Activated T-helper 1 cell treated with anti-CD3 and anti-CD28 coated beads, Interleukin-12 subunit alpha, Interleukin-12 subunit beta, Interleukin-2, Interleukin-4 antibody, amounts not matched to agents 30 ng/mL and 10 ng/mL and 1 ng/mL, durations not matched to agents 14 hours and 24 hours and 36 hours (primary cell): ENCODE measurements around the gene LRMDA. TPM values are rescaled to one million over a fixed set of nuclear protein-coding genes. Genes with fewer than 3 reads are reported as not detected.

Experiments
- DNase-seq: peaks from one replicate; pipeline ENCODE4 v3.0.0; 2021; ENCODE audit warnings: low spot score
- H3K27ac Mint-ChIP-seq: one replicate; pipeline ENCODE4 v1.8.0; 2021; ENCODE audit warnings: mild to moderate bottlenecking, mixed read lengths
- H3K27me3 Mint-ChIP-seq: one replicate; pipeline ENCODE4 v1.8.0; 2022; ENCODE audit warnings: mild to moderate bottlenecking, moderate library complexity, mixed read lengths; ENCODE audit not compliant: insufficient read depth
- H3K36me3 Mint-ChIP-seq: one replicate; pipeline ENCODE4 v1.8.0; 2021; ENCODE audit warnings: low read depth, mixed read lengths
- H3K4me1 Mint-ChIP-seq: one replicate; pipeline ENCODE4 v1.8.0; 2021; ENCODE audit warnings: low read depth, mixed read lengths
- H3K4me3 Mint-ChIP-seq: one replicate; pipeline ENCODE4 v1.8.0; 2021; ENCODE audit warnings: mild to moderate bottlenecking, moderate library complexity, mixed read lengths
- H3K9me3 Mint-ChIP-seq: one replicate; pipeline ENCODE4 v1.8.0; 2021; ENCODE audit warnings: mixed read lengths
- intact Hi-C: fragments of 100-400 bp; cut with micrococcal nuclease; formaldehyde crosslinking; loops from one replicate; pipeline ENCODE4 v1.15.1; 2024
- total RNA-seq: library from RNA; stranded (reverse); gene quantifications from 2 replicates; pipeline ENCODE4 v1.2.3, GENCODE V29; 2022

The LRMDA gene
- total RNA-seq, 1 donor from 2014 or later: not detected

DNA sequence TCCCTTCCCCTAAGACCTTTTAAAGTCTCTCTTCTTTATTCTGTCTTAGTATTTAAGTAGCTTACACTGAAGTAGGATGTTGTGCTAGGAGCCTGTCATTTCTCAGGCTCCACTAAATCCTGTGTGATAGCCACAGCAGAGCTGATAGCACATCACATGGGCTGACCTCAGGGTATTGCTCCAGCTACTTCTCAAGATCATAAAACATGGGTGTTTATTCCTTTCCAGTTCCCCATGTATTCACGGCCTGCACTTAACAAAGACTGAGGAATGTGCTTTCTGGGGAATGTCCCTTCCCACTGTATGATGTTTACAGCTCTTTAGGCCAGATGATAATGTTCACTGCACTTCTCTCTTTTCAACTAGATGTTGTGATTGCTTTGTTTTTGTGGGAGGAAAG lies 1119.4 kb downstream of the LRMDA start:
- Mint-ChIP-seq H3K4me1 (no peaks in the 10 kb centered on the region), H3K9me3 (no peaks in the 10 kb centered on the region), H3K4me3 (no peak overlapping the region), H3K27ac (no peak overlapping the region), H3K36me3 (no peaks in the 10 kb centered on the region), H3K27me3 (no peaks in the 10 kb centered on the region)
- intact Hi-C loops: no loop called here
- no peak for DNase-seq

DNA sequence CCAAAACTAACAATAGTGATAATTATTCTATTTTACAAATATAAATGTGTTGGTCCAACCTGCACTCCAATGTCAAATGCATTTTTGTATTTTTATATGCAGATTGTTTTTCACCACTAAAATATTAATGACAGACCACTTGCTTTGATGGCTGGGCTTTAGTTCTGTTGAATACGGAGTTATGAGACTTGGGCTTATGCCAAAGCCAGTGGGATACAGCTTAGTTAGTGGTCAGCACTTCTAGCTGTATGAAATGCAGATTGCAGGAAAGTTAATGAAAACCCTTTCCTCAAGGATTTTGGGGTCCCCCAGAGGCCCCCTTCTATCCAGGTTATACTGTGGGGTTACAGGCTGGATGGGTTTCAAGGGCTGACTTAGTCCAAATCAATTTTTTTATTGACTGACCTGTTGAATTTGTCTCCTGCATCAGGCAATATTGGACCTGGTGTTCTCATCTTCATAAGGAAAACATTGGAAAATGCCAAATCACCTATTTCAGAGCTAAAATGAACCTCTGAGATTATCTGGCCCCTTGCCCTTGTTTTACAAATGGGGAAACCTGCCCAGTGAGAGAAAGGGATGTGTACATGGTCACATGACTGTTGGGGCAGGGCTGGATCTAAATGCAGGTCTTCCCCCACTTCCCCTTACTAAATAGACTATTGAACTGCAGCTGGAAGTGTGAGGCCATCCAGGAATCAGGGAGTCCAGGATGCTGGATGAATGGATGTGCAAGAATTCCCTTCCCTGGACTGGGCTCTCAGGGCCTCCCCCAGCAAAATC lies 1120.9 kb downstream of the LRMDA start:
- no peaks in the 10 kb centered on the region for H3K36me3 Mint-ChIP-seq
- no peak overlapping the region for H3K4me3 Mint-ChIP-seq
- H3K9me3 Mint-ChIP-seq: no peaks in the 10 kb centered on the region
- no peaks in the 10 kb centered on the region for H3K4me1 Mint-ChIP-seq
- DNase-seq: no peak
- intact Hi-C loops: no loop called here
- no peaks in the 10 kb centered on the region for H3K27me3 Mint-ChIP-seq
- no peak overlapping the region for H3K27ac Mint-ChIP-seq

DNA sequence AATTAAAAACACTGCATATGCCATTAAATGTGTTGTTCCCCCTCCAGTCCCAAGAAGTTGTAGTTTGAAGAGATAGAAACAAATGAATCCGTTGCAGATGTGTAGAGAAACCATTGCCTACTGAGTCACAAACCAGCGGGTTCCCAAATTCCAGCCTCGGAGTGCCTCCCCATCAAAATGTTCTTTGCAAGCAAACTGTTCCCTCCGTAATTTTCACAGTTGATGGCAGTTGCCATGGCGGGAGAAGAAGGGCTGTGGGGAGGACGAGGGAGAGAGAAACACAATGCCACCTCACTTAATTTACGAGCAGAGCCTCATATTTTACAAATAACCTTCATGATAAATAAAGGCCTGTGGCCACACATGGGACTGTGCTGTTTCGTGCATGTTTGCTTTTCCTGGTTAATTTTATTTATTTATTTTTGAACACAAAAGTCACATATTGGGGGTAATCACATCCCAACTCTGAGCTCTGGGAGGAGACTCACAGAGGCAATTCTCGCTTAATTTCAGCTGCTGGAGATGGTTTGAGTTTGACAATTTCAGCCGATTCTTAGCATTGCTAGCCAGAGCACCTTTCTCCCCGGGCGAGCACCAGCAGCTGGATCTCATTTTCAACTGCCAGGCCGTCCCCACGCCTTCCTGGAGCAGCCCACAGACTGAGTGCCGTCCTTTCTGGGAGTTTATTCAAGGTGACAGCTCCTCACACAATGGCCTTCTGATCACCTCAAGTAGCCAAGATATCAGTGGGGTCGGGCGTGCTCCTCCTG lies 1122.0 kb downstream of the LRMDA start:
- Mint-ChIP-seq H3K27ac (no peak overlapping the region), H3K9me3 (no peaks in the 10 kb centered on the region), H3K4me1 (no peaks in the 10 kb centered on the region), H3K36me3 (no peaks in the 10 kb centered on the region), H3K27me3 (no peaks in the 10 kb centered on the region), H3K4me3 (no peak overlapping the region)
- intact Hi-C loops: no loop called here
- DNase-seq: no peak

DNA sequence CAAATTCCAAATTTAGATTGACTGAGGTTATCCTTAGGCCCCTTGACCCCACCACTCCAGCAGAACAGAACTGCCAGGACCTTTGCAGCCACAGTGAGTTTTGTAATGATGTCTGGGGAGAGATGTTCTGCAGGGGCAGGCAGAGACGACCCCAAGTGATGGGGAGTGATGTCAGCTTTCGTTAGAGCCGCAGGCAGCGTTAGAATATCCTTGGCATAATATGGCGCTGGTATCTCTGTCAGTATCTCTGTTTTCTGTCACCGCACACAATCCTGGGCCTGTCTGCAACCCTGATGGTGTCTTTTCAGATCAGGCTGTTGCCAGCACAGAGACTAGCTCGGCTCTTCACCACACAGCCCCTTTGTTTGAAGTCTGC lies 1122.6 kb downstream of the LRMDA start:
- Mint-ChIP-seq H3K9me3 (no peaks in the 10 kb centered on the region), H3K4me3 (no peak overlapping the region), H3K36me3 (no peaks in the 10 kb centered on the region), H3K27ac (no peak overlapping the region), H3K4me1 (no peaks in the 10 kb centered on the region), H3K27me3 (no peaks in the 10 kb centered on the region)
- DNase-seq: no peak
- intact Hi-C loops: no loop called here

DNA sequence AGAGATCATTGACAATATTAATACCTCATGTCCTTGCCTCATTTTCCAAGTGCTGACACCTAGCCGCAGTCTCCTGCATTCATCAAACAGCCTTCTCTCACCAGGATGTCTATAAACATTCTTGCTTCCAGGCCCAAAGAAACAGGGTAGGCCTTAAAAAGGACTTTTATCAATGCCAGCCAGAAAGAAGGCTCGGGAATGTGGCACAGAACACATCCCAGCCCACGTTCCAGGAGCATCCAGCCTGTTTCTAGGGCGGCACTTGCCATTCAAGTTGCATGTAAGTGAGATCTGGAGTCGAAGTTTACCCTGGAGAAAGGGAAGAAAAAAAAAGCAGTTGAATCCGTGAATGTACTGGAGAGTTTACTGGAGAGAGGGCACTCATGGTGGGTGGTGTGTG lies 1123.1 kb downstream of the LRMDA start:
- no peak for DNase-seq
- Mint-ChIP-seq H3K9me3 (no peaks in the 10 kb centered on the region), H3K36me3 (no peaks in the 10 kb centered on the region), H3K27ac (no peak overlapping the region), H3K4me3 (no peak overlapping the region), H3K4me1 (no peaks in the 10 kb centered on the region), H3K27me3 (no peaks in the 10 kb centered on the region)
- intact Hi-C loops: no loop called here

DNA sequence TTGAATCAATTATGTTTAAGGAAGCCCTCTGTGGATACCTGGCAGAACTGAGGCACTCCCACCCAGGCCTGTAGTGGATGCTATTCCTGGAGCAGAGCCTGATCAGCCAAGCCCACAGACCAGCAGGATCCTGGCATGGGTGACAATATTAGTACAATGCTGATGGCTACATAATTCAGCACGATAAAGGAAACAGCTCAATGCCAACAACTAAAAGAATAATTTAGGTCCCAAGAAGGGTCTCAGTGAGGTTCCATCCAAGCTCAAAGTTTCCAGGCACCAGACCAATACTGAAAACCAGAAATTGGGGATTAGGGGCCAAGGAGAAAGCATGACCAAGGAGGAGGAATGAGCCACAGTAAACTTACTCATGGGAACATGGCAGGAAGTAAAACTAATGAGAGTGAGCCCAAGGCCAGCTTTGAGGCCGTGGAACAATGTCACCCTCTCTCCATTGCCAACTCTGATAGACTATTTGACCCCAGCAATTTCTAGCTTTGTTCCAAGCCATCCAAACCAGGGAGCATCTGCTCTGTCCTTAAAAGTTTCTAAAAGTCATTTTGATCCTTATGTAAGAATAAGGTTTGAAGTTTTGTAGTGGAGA lies 1123.7 kb downstream of the LRMDA start:
- DNase-seq: no peak
- H3K27ac Mint-ChIP-seq: no peak overlapping the region
- H3K4me1 Mint-ChIP-seq: no peaks in the 10 kb centered on the region
- H3K36me3 Mint-ChIP-seq: no peaks in the 10 kb centered on the region
- intact Hi-C loops: no loop called here
- no peaks in the 10 kb centered on the region for H3K9me3 Mint-ChIP-seq
- H3K27me3 Mint-ChIP-seq: no peaks in the 10 kb centered on the region
- no peak overlapping the region for H3K4me3 Mint-ChIP-seq

DNA sequence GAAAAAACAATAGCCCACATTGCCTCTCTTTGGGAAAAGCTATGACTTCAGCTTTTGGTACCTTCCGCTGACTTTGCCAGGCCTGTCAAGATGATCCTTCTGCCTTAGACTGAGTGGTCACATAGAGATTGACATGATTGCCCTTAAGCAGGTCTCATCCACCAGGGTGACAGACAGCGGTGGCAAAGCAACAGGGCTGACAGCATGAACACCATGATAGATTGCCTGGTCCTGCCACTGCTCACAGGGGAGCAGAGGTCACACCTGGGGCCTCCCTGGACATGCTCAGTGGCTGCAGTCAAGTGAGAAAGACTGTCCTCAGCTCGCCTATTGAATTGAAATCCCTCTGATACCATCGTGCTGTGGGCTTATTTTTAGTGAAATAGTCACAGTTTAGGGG lies 1125.9 kb downstream of the LRMDA start:
- Mint-ChIP-seq H3K9me3 (no peaks in the 10 kb centered on the region), H3K36me3 (no peaks in the 10 kb centered on the region)

DNA sequence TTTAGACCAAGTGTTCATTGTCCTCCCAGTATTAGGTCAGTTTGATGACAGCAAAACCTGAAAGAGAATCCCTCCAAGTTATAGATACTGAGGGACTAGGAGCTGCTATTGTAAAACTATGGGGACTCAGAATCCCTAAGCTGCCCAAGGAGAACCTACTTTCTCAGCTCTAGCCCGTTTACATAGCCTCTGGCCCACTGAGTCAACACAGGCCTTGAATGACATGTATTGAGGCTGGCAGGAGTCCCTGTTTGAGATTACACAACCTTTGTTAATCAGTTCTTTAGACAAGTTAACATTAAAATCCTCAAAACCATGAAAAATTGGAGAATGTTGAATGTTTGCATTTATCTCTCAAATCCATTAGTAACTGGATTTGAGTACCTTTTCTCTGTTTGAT lies 1127.2 kb downstream of the LRMDA start:
- H3K4me3 Mint-ChIP-seq: no peak overlapping the region
- no peaks in the 10 kb centered on the region for H3K27me3 Mint-ChIP-seq
- no peak overlapping the region for H3K27ac Mint-ChIP-seq
- intact Hi-C loops: no loop called here
- DNase-seq: no peak
- H3K36me3 Mint-ChIP-seq: no peaks in the 10 kb centered on the region
- H3K9me3 Mint-ChIP-seq: no peaks in the 10 kb centered on the region
- no peaks in the 10 kb centered on the region for H3K4me1 Mint-ChIP-seq

More for the DNA sequence above, 1125.9 kb downstream of the LRMDA start:
- Mint-ChIP-seq H3K27me3 (no peaks in the 10 kb centered on the region), H3K27ac (no peak overlapping the region), H3K4me3 (no peak overlapping the region), H3K4me1 (no peaks in the 10 kb centered on the region)
- no peak for DNase-seq
- intact Hi-C loops: no loop called here

DNA sequence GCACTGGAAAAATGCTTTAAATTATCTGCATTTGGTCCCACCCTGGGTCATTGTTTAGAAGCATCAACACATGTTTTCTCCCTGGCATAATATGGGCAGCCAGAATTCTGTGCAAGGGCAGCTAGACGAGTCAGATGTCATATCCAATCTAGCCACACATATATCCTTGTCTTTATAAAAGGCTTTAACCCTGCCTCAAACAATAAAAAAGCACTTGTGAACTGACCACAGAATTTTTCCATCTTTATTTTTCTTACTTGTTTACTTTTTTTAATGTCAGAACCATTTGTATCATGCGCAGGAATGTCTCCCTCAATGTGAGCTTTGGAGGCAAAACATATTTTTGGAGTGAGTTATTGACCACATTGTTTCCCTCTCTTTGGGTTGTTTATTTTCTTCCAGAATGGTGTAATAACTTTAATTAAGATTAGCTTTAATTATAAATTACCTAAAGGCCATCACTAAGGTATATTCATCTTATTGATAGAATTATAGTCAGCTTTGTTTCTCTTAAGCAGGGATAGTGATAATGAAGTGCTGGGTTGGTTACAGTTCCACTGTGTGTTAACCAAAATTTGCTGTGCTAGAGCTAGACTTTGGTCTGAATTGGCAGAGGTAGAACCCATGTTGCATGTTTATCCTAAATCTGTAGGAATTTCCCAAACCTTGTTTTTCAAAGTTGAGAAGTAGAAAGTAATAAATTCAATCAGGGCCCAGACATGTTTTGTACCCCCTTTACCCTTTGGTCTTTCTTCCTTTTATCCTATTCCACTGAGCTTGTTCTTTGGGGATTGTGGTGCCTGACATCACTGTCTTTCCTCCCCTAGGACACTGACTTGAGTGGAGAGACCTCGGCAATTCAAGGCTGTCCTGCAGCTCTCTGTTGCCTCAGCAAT lies 1127.8 kb downstream of the LRMDA start:
- DNase-seq: no peak
- no peaks in the 10 kb centered on the region for H3K4me1 Mint-ChIP-seq
- no peaks in the 10 kb centered on the region for H3K27me3 Mint-ChIP-seq

DNA sequence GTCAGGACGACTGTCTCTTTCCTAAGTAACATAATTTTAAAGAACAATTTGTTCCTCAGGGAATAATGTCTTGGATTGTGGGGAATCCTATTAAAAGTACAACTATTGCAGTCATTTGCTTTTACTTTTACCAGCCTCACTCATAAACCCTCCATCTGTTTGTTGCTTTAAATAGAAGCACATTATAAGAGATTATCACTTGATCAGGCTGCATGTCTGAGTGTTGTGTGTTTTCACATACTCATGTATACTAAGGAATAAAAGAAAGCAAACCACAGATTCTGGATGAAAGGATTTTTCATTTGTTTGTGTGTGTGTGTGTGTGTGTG lies 1128.4 kb downstream of the LRMDA start:
- Mint-ChIP-seq H3K27ac (no peak overlapping the region), H3K9me3 (no peaks in the 10 kb centered on the region), H3K4me1 (no peaks in the 10 kb centered on the region), H3K4me3 (no peak overlapping the region), H3K36me3 (no peaks in the 10 kb centered on the region), H3K27me3 (no peaks in the 10 kb centered on the region)
- intact Hi-C loops: no loop called here
- DNase-seq: no peak

More for the DNA sequence above, 1127.8 kb downstream of the LRMDA start:
- Mint-ChIP-seq H3K27ac (no peak overlapping the region), H3K9me3 (no peaks in the 10 kb centered on the region), H3K4me3 (no peak overlapping the region), H3K36me3 (no peaks in the 10 kb centered on the region)
- intact Hi-C loops: no loop called here

DNA sequence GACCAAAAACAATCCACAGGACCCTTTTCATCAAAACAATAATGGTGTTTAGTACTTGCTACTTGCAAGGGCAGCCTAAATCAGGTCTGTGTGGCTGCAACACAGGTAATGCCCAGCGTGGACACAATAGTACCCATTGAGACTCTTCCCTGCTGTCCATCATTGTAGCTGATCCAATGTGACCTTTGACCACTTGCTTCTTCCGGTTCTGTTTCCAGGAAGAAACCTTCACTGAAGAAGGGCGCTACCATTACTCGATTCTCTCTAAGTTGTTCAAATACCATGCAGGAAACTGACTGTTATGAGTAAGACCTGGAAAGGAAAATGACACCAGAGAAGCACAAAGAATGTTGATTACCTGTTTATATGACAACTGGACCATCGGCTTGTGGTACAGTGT lies 1128.9 kb downstream of the LRMDA start:
- Mint-ChIP-seq H3K36me3 (no peaks in the 10 kb centered on the region), H3K9me3 (no peaks in the 10 kb centered on the region), H3K27ac (no peak overlapping the region), H3K4me3 (no peak overlapping the region), H3K4me1 (no peaks in the 10 kb centered on the region), H3K27me3 (no peaks in the 10 kb centered on the region)
- intact Hi-C loops: no loop called here
- no peak for DNase-seq

DNA sequence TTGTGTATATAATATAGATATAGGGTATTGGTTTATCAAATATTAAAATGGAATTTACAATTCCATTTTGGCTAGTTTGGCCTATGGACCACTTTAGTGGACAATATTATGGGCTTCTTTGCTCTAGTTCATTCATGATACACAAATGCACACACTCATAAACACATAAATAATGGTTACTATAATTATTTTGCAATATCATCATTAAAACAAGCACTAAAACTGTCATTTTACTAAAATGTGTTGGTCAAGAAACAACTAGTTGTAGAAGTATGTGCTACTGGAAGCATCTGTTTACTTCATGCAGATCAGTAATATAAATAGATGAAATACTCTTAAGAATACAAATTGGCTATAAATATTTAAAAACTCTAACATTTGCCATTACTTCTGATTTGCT lies 1131.9 kb downstream of the LRMDA start:
- Mint-ChIP-seq H3K27me3 (no peaks in the 10 kb centered on the region), H3K4me1 (no peaks in the 10 kb centered on the region), H3K27ac (no peak overlapping the region), H3K9me3 (no peaks in the 10 kb centered on the region), H3K4me3 (no peak overlapping the region), H3K36me3 (no peaks in the 10 kb centered on the region)
- DNase-seq: no peak
- intact Hi-C loops: no loop called here

DNA sequence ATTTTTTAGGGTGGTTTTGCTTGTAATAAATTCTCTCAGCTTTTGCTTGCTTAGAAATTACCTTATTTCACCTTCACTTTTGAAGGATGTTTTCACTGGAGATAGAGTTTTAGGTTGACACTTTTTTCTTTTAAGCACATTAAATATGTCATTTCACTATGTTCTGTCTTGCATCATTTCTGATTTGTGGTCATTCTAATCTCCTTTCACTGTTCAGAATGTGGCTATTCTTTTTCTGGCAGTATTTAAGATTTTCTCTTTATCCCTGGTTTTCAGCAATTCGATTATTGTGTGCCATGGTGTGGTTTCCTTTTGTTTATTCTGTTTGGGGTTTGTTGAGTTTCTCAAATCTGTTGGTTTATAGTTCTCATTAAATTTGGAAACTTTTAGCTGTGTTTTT lies 1140.6 kb downstream of the LRMDA start:
- H3K4me1 Mint-ChIP-seq: no peaks in the 10 kb centered on the region
- no peak overlapping the region for H3K4me3 Mint-ChIP-seq
- DNase-seq: no peak
- H3K36me3 Mint-ChIP-seq: no peaks in the 10 kb centered on the region
- H3K27ac Mint-ChIP-seq: no peak overlapping the region
- H3K27me3 Mint-ChIP-seq: no peaks in the 10 kb centered on the region
- intact Hi-C loops: no loop called here
- H3K9me3 Mint-ChIP-seq: no peaks in the 10 kb centered on the region
